COLO668 (cell line): ENCODE measurements around the gene ANTXRL.
"Not testable (repeated sequence)": the region's sequence is repeated elsewhere in the genome, so short reads cannot be mapped to it uniquely, and the experiment has no call there.

Source experiments
- DNase-seq: peaks from one replicate; lab custom pipeline; 2025; ENCODE audit not compliant: unreplicated experiment; lab: John Stamatoyannopoulos, UW

The ANTXRL gene

GRCh38 chr10:46254007-46254383 lies 32.8 kb upstream of the ANTXRL start:
- DNase-seq, result no peak

GRCh38 chr10:46254467-46254866 lies 32.3 kb upstream of the ANTXRL start:
- DNase-seq, result no peak

GRCh38 chr10:46255210-46255609 lies 31.6 kb upstream of the ANTXRL start:
- not testable (repeated sequence) for DNase-seq

- peak; percentile 15 for DNase-seq
Observed at GRCh38 chr10:46255801-46256747, 30.7 kb upstream of the ANTXRL start.

- no peak for DNase-seq
Observed at GRCh38 chr10:46257099-46257498, 29.7 kb upstream of the ANTXRL start.

GRCh38 chr10:46262906-46263560 lies 23.8 kb upstream of the ANTXRL start:
- DNase-seq, result not testable (repeated sequence)

- no peak for DNase-seq
Observed at GRCh38 chr10:46263831-46264268, 22.9 kb upstream of the ANTXRL start.

GRCh38 chr10:46264336-46264735 lies 22.5 kb upstream of the ANTXRL start:
- no peak for DNase-seq

GRCh38 chr10:46264737-46265368 lies 21.9 kb upstream of the ANTXRL start:
- DNase-seq, result no peak

GRCh38 chr10:46265566-46266305 lies 21.1 kb upstream of the ANTXRL start:
- not testable (repeated sequence) for DNase-seq

- DNase-seq, result no peak
Observed at GRCh38 chr10:46266306-46266985, 20.4 kb upstream of the ANTXRL start.

GRCh38 chr10:46267132-46267985 lies 19.4 kb upstream of the ANTXRL start:
- no peak for DNase-seq

GRCh38 chr10:46268076-46268881 lies 18.5 kb upstream of the ANTXRL start:
- no peak for DNase-seq

- not testable (repeated sequence) for DNase-seq
Observed at GRCh38 chr10:46269554-46270053, 17.2 kb upstream of the ANTXRL start.

GRCh38 chr10:46270086-46270811 lies 16.5 kb upstream of the ANTXRL start:
- no peak for DNase-seq

- not testable (repeated sequence) for DNase-seq
Observed at GRCh38 chr10:46270963-46271530, 15.8 kb upstream of the ANTXRL start.

GRCh38 chr10:46271795-46272499 lies 14.8 kb upstream of the ANTXRL start:
- DNase-seq, result not testable (repeated sequence)
